ENCODE measurements around the gene RDH5. TPM values are rescaled to one million over a fixed set of nuclear protein-coding genes. Genes with fewer than 3 reads are reported as not detected.

The RDH5 gene
- polyA plus RNA-seq, 1 of the 3 experiments (the other 2 are of a cell fraction) = 5.2 TPM

DNA sequence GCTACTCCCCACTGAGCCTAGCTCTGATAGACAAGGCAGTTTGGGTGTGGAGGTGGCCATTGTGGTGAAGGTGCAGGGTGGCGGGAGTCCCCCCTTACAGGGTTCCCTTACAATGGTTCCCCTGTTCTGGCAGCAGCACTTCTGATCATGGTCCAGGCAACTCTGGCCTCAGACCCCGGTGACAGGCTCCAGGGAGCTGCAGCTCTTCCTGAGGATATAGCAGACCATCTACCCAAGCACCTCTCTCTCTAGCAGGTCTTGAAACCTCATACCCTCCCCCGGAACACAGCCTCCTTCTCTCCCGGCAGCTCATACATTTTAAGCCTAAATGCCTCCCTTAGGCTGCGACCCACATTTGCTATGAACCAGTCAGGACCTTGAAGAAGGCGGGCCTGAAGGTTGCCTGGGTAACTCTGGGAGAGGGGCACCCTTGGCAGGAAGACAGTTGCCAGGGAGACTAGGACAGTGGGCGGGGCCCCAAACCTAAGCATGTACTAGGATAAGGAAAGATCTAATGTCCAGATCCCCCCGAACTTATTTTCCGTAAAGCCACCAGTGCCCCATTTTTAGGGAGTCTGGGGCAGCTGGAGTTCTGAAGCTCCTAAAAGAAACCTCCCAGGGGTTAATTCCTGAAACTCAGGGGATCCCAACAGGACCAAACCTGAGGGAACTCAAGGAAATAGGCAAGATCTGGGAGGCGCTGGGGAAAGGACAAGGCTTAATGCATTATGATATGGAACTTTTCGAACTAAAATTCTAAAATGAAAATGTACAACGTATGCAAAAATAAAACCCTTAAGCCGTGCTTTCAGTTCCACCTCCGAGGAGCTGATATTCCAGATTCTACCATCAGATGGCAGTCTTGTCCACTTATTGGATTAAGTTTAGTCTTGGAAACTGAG lies 18.2 kb downstream of the RDH5 start:
- Histone ChIP-seq H3K9me3 (no peaks in the 10 kb centered on the region), H3K4me3 (ENCODE audit: low read depth in 2 of 2, low read length in 1 of 2) (peak overlapping the region; percentile 66 to 98), H3K9me2 (no peaks in the 10 kb centered on the region), H3K4me2 (peak overlapping the region; percentile 99), H3K27me3 (ENCODE audit: insufficient read depth) (no peaks in the 10 kb centered on the region), H2AFZ (ENCODE audit: low read depth) (peak overlapping the region; percentile 100), H3K27ac (ENCODE audit: low read depth in 2 of 2, low read length in 1 of 2) (peak overlapping the region; percentile 80 to 83), H3K36me3 (replicated peaks in 1 of 2; ENCODE audit: control insufficient read depth in 1 of 2, insufficient read depth in 2 of 2, low read length in 1 of 2) (no peaks in the 10 kb centered on the region), H3K9ac (peak overlapping the region; percentile 70), H3K4me1 (ENCODE audit: control insufficient read depth in 1 of 2, insufficient read depth in 2 of 2, low read depth in 1 of 2, low read length in 1 of 2) (peaks cover 9 to 24% of the 10 kb centered on the region in 2 experiments; a peak in 3 of 4 replicates), H3K79me2 (ENCODE audit: insufficient read depth) (no peaks in the 10 kb centered on the region), H4K20me1 (ENCODE audit: insufficient read depth) (no peaks in the 10 kb centered on the region), H3F3A (replicated peaks; ENCODE audit: insufficient read depth) (peaks cover 17% of the 10 kb centered on the region)
- 8% methylated on average over 14 of the region's 14 CpGs for WGBS (ENCODE audit: low lambda C conversion rate)
- no peak for TF ChIP-seq FOXJ3 (CRISPR knock-in tag; IDR thresholded peaks at IDR 0.05)
- TF ChIP-seq RAD21 (IDR thresholded peaks at IDR 0.05; ENCODE audit: low read length) = peak; percentile 96
- no peak for TF ChIP-seq FOSL2 (IDR thresholded peaks at IDR 0.05; ENCODE audit: borderline replicate concordance, low read depth)
- TF ChIP-seq EP300 (IDR thresholded peaks at IDR 0.05; ENCODE audit: borderline replicate concordance in 1 of 2, low read depth in 1 of 2, low read length in 1 of 2) = no peak
- TF ChIP-seq, protein P1, sequence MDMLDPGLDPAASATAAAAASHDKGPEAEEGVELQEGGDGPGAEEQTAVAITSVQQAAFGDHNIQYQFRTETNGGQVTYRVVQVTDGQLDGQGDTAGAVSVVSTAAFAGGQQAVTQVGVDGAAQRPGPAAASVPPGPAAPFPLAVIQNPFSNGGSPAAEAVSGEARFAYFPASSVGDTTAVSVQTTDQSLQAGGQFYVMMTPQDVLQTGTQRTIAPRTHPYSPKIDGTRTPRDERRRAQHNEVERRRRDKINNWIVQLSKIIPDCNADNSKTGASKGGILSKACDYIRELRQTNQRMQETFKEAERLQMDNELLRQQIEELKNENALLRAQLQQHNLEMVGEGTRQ (IDR thresholded peaks at IDR 0.05; ENCODE audit: borderline replicate concordance, low read depth, low read length) = no peak
- 0 out of 2 replicates have a peak, but pooled peaks have one; percentile 26 for TF ChIP-seq TAF1 (IDR thresholded peaks at IDR 0.05; ENCODE audit: borderline replicate concordance, low read depth, low read length)
- TF ChIP-seq, protein P2, sequence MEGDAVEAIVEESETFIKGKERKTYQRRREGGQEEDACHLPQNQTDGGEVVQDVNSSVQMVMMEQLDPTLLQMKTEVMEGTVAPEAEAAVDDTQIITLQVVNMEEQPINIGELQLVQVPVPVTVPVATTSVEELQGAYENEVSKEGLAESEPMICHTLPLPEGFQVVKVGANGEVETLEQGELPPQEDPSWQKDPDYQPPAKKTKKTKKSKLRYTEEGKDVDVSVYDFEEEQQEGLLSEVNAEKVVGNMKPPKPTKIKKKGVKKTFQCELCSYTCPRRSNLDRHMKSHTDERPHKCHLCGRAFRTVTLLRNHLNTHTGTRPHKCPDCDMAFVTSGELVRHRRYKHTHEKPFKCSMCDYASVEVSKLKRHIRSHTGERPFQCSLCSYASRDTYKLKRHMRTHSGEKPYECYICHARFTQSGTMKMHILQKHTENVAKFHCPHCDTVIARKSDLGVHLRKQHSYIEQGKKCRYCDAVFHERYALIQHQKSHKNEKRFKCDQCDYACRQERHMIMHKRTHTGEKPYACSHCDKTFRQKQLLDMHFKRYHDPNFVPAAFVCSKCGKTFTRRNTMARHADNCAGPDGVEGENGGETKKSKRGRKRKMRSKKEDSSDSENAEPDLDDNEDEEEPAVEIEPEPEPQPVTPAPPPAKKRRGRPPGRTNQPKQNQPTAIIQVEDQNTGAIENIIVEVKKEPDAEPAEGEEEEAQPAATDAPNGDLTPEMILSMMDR (IDR thresholded peaks at IDR 0.05) = peak; percentile 85
- no peak for TF ChIP-seq GABPA (IDR thresholded peaks at IDR 0.05; ENCODE audit: low read depth)
- TF ChIP-seq, protein P3, sequence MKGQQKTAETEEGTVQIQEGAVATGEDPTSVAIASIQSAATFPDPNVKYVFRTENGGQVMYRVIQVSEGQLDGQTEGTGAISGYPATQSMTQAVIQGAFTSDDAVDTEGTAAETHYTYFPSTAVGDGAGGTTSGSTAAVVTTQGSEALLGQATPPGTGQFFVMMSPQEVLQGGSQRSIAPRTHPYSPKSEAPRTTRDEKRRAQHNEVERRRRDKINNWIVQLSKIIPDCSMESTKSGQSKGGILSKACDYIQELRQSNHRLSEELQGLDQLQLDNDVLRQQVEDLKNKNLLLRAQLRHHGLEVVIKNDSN (IDR thresholded peaks at IDR 0.05; ENCODE audit: borderline replicate concordance, low read depth) = no peak
- peak; percentile 39 for TF ChIP-seq CHD2 (IDR thresholded peaks at IDR 0.05; ENCODE audit: low read length, partially characterized antibody)
- TF ChIP-seq, protein P4, sequence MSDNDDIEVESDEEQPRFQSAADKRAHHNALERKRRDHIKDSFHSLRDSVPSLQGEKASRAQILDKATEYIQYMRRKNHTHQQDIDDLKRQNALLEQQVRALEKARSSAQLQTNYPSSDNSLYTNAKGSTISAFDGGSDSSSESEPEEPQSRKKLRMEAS (IDR thresholded peaks at IDR 0.05; ENCODE audit: low read depth) = no peak
- TF ChIP-seq GATA2 (CRISPR knock-in tag; IDR thresholded peaks at IDR 0.05) = no peak
- no peak for TF ChIP-seq ELF1 (IDR thresholded peaks at IDR 0.05)
- TF ChIP-seq RCOR1 (IDR thresholded peaks at IDR 0.05; ENCODE audit: low read length) = 0 out of 2 replicates have a peak, but pooled peaks have one; percentile 26
- no peak; the same call in 1 of the 2 replicates for TF ChIP-seq POLR2AphosphoS5 (IDR thresholded peaks at IDR 0.05; ENCODE audit: low read depth, low read length)
- TF ChIP-seq SMC3 (IDR thresholded peaks at IDR 0.05; ENCODE audit: low read depth, low read length) = peak; percentile 75
- no peak for TF ChIP-seq REST (IDR thresholded peaks at IDR 0.05; ENCODE audit: low read depth, low read length)
- TF ChIP-seq RFX5 (IDR thresholded peaks at IDR 0.05; ENCODE audit: low read length) = peak; percentile 91
- TF ChIP-seq NFIC (IDR thresholded peaks at IDR 0.05; ENCODE audit: borderline replicate concordance) = no peak
- 0 out of 2 replicates have a peak, but pooled peaks have one; percentile 13 for TF ChIP-seq SIN3A (IDR thresholded peaks at IDR 0.05; ENCODE audit: borderline replicate concordance, low read depth, low read length)
- peak; percentile 93 for TF ChIP-seq MXI1 (IDR thresholded peaks at IDR 0.05; ENCODE audit: low read depth, low read length)
- ChIA-PET POLR2A (interaction anchor here (0.7 to 2.0 kb wide), 11 partner anchors 9 to 380 kb away, joined by 3 to 12 read pairs (median 4); partner anchors contain the start of genes DNAJC14, ORMDL2, RAB5B and SARNP), CTCF (interaction anchor here (0.5 to 14.4 kb wide), 57 partner anchors 9 to 745 kb away, joined by 3 to 358 read pairs (median 5); partner anchors contain the start of genes BLOC1S1, CD63, DNAJC14 and ORMDL2)
- DNase-seq = peak; percentile 78
